K562 (cell line): ENCODE results near the gene PLXNA2. TPM values are rescaled to one million over a fixed set of nuclear protein-coding genes. Genes with fewer than 3 reads are reported as not detected.

Experiments
- ATAC-seq: fragments of 200-7000 bp; cut with Tn5 transposase; 3 replicates; pipeline ENCODE4 v1.9.1; 2020; ENCODE audit warnings: moderate library complexity
- BruUV-seq: library from RNA; stranded (reverse); fragments of 400-500 nt; replicated peaks from 2 replicates; lab custom pipeline; 2021; lab: Mats Ljungman, UMichigan
- CTCF ChIA-PET: fragments of 300-600 bp; formaldehyde crosslinking; extraction: SDS; loops from one replicate; lab custom pipeline; 2021; ENCODE audit warnings: low intra/inter-chr PET ratio; lab: Yijun Ruan, JAX
- POLR2A ChIA-PET: fragments of 300-600, 350-650 bp; sonication (Branson Sonifier 250); formaldehyde crosslinking; extraction: SDS; loops from one replicate; lab custom pipeline; 2021; ENCODE audit warnings: antibody characterized with exemption, inconsistent platforms; lab: Yijun Ruan, JAX
- DNase-seq, 4 experiments: peaks; one replicate each; pipeline versions ENCODE4 v3.0.0 to v3.0.0-alpha.2; 2011 to 2018; ENCODE audit warnings: low spot score in 3 of 4, mixed read lengths in 3 of 4; ENCODE audit errors: extremely low read depth in 1 of 4
- FAIRE-seq: peaks from 2 replicates; lab custom pipeline; 2011; peaks lifted over from hg19 to GRCh38; lab: Jason Lieb, UNC
- H2AFZ ChIP-seq: 2 replicates; pipeline ENCODE4 v1.6.0; 2011; ENCODE audit warnings: low read depth, low read length, control low read depth, inconsistent platforms
- H3K27ac ChIP-seq: fragments of 200-600 bp; 3 replicates; pipeline ENCODE4 v1.8.0; 2011; ENCODE audit warnings: low read depth, mild to moderate bottlenecking, control low read depth, inconsistent platforms, low read length, moderate library complexity, mixed read lengths; ENCODE audit errors: extremely low read depth
- H3K27me3 ChIP-seq, 2 experiments: fragments of 300-600 bp in 1 of 2; 2 replicates in 1 of 2; 3 replicates in 1 of 2; pipeline versions ENCODE4 v1.6.0 to v1.8.0; 2011; ENCODE audit warnings: inconsistent platforms in 2 of 2, low read length in 2 of 2, mild to moderate bottlenecking in 1 of 2, mixed read lengths in 1 of 2, moderate library complexity in 1 of 2; ENCODE audit not compliant: control insufficient read depth in 2 of 2, insufficient read depth in 2 of 2
- H3K36me3 ChIP-seq: fragments of 300-600 bp; 3 replicates; pipeline ENCODE4 v1.8.0; 2011; ENCODE audit warnings: mild to moderate bottlenecking, low read length, inconsistent platforms; ENCODE audit not compliant: control insufficient read depth, insufficient read depth
- H3K4me1 ChIP-seq, 2 experiments: fragments of 200-600 bp in 1 of 2; replicated peaks in 1 of 2; 2 replicates in 1 of 2; 3 replicates in 1 of 2; pipeline versions ENCODE4 v1.5.1 to v1.8.0; 2011; ENCODE audit warnings: inconsistent platforms in 2 of 2, low read length in 2 of 2, mild to moderate bottlenecking in 1 of 2, mixed read lengths in 1 of 2, moderate library complexity in 1 of 2; ENCODE audit not compliant: control insufficient read depth in 2 of 2, insufficient read depth in 2 of 2
- H3K4me2 ChIP-seq: 2 replicates; pipeline ENCODE4 v1.6.1; 2011; ENCODE audit warnings: low read length, control low read depth, inconsistent platforms, mixed read lengths; ENCODE audit not compliant: insufficient read depth
- H3K4me3 ChIP-seq: fragments of 200-600 bp; sonication (generic), shearing (Covaris generic); 2 replicates; pipeline ENCODE4 v1.5.1; 2016; ENCODE audit warnings: control low read depth, inconsistent platforms
- H3K79me2 ChIP-seq: fragments of 200-600 bp; 3 replicates; pipeline ENCODE4 v1.8.0; 2011; ENCODE audit warnings: low read length, inconsistent platforms; ENCODE audit not compliant: control insufficient read depth, insufficient read depth
- H3K9ac ChIP-seq, 2 experiments: 2 replicates each; pipeline versions ENCODE4 v1.6.0 to v1.6.1; 2011; ENCODE audit warnings: low read depth in 2 of 2, low read length in 2 of 2, control low read depth in 1 of 2, inconsistent platforms in 1 of 2, mild to moderate bottlenecking in 1 of 2, mixed read lengths in 1 of 2; ENCODE audit not compliant: insufficient read depth in 1 of 2
- H3K9me1 ChIP-seq: one replicate; pipeline ENCODE4 v1.6.0; 2011; ENCODE audit warnings: inconsistent platforms, mild to moderate bottlenecking, low read length, moderate library complexity; ENCODE audit not compliant: control insufficient read depth, insufficient read depth
- H3K9me3 ChIP-seq: replicated peaks from 2 replicates; pipeline ENCODE4 v1.5.1; 2011; ENCODE audit warnings: low read depth, low read length, inconsistent platforms; ENCODE audit not compliant: control insufficient read depth, insufficient read depth
- H4K20me1 ChIP-seq: replicated peaks from 2 replicates; pipeline ENCODE4 v1.6.1; 2011; ENCODE audit warnings: low read length, inconsistent platforms, mixed read lengths; ENCODE audit not compliant: control insufficient read depth, insufficient read depth
- SLC30A9 ChIP-seq: fragments of 250-450 bp; sonication (Bioruptor Pico); IDR thresholded peaks from 2 replicates; pipeline ENCODE4 v1.8.0; 2022; ENCODE audit warnings: mild to moderate bottlenecking, moderate library complexity
- ZFP30 ChIP-seq: fragments of 250-450 bp; sonication (Bioruptor Pico); IDR thresholded peaks from 2 replicates; pipeline ENCODE4 v1.8.0; 2022; ENCODE audit warnings: moderate library complexity, mild to moderate bottlenecking, inconsistent platforms, borderline replicate concordance
- ZNF253 ChIP-seq: fragments of 250-450 bp; sonication (Bioruptor Pico); conservative IDR thresholded peaks from 2 replicates; pipeline ENCODE4 v1.6.1; 2021; ENCODE audit warnings: mild to moderate bottlenecking
- WGBS: fragments of 100-300 bp; shearing (Covaris generic); methylation state at CpG from one replicate; pipeline ENCODE4 v1.1.6; 2016; ENCODE audit warnings: low coverage, mixed read lengths; ENCODE audit not compliant: insufficient coverage; ENCODE audit errors: missing lambda C conversion rate; 5-methylcytosine and 5-hydroxymethylcytosine counted together
- in situ Hi-C: fragments of 300-500 bp; cut with MboI; formaldehyde crosslinking; loops from 4 replicates; pipeline ENCODE4 v1.15.0; 2018; ENCODE audit warnings: inconsistent platforms, mixed read lengths
- intact Hi-C: fragments of 100-400 bp; cut with micrococcal nuclease; formaldehyde crosslinking; loops from 2 replicates; pipeline ENCODE4 v1.14.2; 2022
- polyA plus RNA-seq, 8 experiments: library from polyadenylated mRNA; depleted of rRNA in 4 of 8; stranded (reverse) in 5 of 8; unstranded in 3 of 8; fragments of >200 nt; fragmentation: Nextera tagmentation in 2 of 8; fragmentation: Illumina TruSeq in 1 of 8; extraction: Ambion mirVana in 2 of 8; extraction: Trizol in 1 of 8; gene quantifications; 2 replicates each; pipeline versions ENCODE4 v1.2.1 to v1.2.3, GENCODE V29; 2011 to 2014; ENCODE audit warnings: inconsistent platforms in 1 of 8, missing spikeins in 1 of 8
- total RNA-seq, 7 experiments: library from RNA; depleted of rRNA in 6 of 7; stranded (reverse); fragments of >200 nt in 6 of 7; fragmentation: Illumina TruSeq in 2 of 7; extraction: Trizol in 2 of 7; gene quantifications; 2 replicates each; pipeline versions ENCODE4 v1.2.1 to v1.2.3, GENCODE V29; 2011 to 2021; ENCODE audit warnings: low replicate concordance in 1 of 7
- TF ChIP-seq, protein P1 (sequence below): fragments of 250-450 bp; sonication (Bioruptor Pico); IDR thresholded peaks from 2 replicates; pipeline ENCODE4 v1.8.0; 2022; ENCODE audit warnings: moderate library complexity, mild to moderate bottlenecking, inconsistent platforms

PLXNA2 gene
- total and polyA plus RNA-seq, 9 of the 15 experiments (the other 6 are each of a cell fraction or from before 2014, with no cell fraction given) = 0.01 to 1.3 (median 0.32) TPM

DNA sequence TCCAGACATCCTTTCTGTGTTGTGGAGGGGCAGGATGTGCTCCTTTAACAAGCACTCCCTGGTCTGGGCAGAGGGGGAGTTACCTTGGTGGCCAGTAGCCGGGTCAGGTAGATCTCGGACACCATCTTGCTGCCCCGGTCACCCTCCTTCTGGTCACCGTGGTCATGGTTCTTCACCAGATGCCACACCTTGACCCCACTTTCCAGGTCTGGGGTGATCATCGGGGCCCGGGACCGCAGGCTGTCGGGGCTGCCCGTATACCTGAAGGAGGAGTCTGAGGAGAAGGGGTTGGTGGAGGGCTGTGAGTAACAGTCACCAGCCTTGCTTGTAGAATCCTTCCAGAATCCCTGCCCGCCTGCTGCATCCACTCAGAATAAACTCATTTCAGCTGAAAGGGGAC is 210.9 kb downstream of the PLXNA2 start:
- ATAC-seq (no peak), DNase-seq (no peak), FAIRE-seq (no peak)
- in situ Hi-C loops = no loop called here
- Histone ChIP-seq H3K79me2 (no peaks in the 10 kb centered on the region), H2AFZ (no peak overlapping the region), H3K4me1 (peaks cover 5 to 6% of the 10 kb centered on the region in 2 experiments; a peak in 4 of 5 replicates), H3K9ac (no peak overlapping the region), H4K20me1 (peaks cover 6% of the 10 kb centered on the region), H3K27me3 (peaks cover 34 to 77% of the 10 kb centered on the region in 2 experiments; a peak in 3 of 5 replicates), H3K9me1 (no peaks in the 10 kb centered on the region), H3K9me3 (no peaks in the 10 kb centered on the region), H3K4me2 (no peak overlapping the region), H3K36me3 (no peaks in the 10 kb centered on the region), H3K4me3 (no peak overlapping the region), H3K27ac (no peak overlapping the region)
- BruUV-seq = no TSS peak
- WGBS = 1% methylated on average over 10 of the region's 10 CpGs
- intact Hi-C loops = no loop called here
- POLR2A ChIA-PET = no interaction called here
- TF ChIP-seq SLC30A9 (CRISPR knock-in tag) (no peak), ZFP30 (CRISPR knock-in tag) (no peak), ZNF253 (CRISPR knock-in tag) (no peak)
- TF ChIP-seq, protein P1, sequence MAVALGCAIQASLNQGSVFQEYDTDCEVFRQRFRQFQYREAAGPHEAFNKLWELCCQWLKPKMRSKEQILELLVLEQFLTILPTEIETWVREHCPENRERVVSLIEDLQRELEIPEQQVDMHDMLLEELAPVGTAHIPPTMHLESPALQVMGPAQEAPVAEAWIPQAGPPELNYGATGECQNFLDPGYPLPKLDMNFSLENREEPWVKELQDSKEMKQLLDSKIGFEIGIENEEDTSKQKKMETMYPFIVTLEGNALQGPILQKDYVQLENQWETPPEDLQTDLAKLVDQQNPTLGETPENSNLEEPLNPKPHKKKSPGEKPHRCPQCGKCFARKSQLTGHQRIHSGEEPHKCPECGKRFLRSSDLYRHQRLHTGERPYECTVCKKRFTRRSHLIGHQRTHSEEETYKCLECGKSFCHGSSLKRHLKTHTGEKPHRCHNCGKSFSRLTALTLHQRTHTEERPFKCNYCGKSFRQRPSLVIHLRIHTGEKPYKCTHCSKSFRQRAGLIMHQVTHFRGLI (CRISPR knock-in tag) = no peak
- CTCF ChIA-PET = no interaction called here
